Germinal center (tissue), 1 donor: Measurements from ENCODE around the gene KAZN.

ENCODE experiments used
- DNase-seq: peaks from one replicate; pipeline ENCODE4 v3.0.0; 2012; ENCODE audit warnings: mixed read lengths, low spot score

The KAZN gene

DNA sequence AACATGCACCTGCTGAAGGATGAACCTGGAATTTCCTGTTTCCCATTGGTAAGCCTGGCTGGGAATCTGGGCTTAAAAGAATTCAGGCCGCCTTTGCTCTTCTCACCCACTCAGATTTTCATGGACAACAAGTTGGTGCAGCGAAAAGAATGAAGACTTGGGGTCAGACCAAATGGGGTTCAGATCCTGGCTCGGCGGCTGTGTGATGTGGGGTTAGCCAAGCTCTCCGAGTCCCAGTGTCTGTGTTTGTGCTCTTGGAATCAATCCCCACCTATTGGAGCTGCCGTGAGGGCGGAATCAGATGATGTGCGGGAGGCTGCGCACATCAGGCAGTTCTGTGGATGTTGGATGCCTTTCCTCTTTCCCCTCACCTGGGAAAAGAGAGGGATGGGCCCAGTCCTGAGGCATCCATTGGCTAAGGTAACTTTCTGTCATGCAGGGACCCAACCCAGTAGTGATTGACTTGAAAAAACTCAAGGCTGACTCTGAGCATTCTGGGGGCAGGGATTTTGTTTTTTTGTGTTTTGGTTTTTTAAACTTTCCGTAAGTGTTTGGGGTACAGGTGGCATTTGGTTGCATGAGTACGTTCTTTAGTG lies 228.3 kb downstream of the KAZN start:
- DNase-seq = no peak

DNA sequence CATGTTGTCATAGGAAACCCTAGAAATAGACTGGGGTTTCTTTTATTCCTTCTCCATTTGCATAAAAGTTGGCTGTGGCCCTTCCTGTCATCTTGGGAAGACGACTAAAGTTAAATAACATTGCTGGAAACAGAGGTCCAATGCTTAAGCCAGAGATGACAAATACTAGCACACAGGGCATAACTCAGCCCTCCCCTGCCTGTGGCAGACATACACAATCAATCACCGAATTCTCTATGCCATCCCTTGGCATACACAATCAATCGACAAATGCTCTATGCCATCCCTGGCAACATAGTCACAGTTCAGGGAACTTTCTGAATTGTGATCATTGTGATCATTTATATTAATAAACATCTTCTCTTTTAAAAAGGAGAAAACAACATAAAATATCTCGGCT lies 229.4 kb downstream of the KAZN start:
- DNase-seq = no peak

DNA sequence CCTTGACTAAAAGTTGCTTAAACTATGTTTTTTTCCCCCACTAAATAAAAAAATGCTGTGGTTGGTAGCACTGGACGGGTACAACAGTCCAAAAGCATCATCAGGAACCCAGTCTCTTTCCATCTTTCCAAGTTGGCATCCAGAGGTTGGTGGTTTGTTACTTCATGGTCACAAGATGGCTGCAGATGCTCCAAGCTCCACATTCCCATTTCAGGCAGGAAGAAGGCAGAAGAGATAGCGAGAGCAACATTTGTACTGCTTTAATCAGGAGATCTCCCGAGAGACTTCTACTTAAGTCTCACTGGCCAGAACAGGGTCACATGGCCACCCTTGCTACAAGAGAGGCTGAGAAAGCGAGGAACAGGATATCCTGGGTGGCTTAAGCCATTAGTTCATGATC lies 230.2 kb downstream of the KAZN start:
- no peak for DNase-seq

DNA sequence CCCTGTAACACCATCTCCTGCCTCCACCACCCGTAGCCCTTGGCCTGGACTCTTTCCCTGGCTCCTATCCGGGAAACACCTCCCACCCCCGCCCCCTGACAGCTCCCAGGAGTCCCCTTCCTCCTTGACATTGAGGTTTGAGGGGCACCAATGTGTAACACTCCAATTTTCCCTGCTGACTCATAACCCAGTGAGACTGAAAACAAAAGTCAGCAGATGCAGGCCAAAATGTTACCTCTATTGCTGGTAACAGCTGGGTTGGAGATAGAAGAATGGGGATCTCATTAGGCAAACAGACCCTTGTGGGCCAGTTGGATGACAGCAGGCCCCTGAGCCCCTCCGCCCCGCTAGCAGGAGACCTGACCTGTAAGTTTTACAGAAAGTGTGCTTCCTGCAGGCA lies 237.2 kb downstream of the KAZN start:
- no peak for DNase-seq

DNA sequence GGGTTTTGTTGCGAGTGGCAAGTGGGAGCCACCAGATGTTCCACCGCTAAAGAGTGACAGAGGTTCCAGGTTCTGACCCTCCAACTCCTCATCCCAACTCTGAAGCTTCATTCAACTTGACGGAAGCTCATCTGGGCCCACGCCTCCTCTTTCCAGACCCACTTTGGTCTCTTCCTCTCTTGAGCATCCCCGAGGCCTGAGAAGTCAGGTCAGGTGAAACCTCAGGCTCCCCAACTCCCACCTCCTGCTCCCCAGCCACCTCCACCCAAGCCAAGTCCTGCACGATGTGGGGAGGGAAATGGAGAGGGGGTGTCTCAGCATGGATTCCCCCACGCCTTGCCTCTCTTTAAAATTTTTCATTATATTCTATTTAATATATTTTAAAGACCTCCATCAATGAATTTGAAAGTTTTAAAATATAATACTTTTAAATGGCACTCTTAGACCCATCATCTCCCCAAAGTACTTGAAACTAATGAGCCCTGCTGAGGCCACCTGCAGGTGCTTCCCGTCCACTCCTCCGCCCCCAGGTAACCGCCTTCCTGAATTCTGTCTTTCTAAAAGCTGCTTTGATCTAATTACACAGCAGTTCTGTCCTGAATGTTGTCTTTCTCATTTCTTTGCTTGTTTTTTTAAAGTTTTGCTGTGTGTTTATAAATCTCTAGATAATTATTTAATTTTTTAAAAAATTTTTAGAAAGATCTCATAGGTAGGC lies 238.1 kb downstream of the KAZN start:
- no peak for DNase-seq

GRCh38 chr1:14840374-14840773 lies 241.9 kb downstream of the KAZN start:
- DNase-seq = no peak

DNA sequence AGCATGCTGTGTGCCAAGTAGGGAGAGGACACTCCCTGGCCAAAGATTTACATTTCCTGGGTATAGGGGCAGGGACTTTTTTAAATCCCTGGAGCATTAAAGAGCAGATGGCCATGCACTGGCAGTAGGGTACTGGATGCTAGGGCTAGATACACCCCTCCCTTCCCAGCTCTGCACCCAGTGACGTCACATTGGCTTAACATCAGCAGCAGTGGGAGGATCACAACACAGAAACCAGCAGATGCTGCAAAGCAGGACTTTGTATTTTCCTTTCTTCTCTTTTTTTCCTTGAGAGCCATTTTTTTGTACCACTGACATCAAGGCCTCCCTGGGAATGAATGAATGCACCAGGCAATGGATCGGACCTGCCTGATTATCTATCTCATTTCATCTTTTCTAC lies 243.0 kb downstream of the KAZN start:
- DNase-seq = no peak

DNA sequence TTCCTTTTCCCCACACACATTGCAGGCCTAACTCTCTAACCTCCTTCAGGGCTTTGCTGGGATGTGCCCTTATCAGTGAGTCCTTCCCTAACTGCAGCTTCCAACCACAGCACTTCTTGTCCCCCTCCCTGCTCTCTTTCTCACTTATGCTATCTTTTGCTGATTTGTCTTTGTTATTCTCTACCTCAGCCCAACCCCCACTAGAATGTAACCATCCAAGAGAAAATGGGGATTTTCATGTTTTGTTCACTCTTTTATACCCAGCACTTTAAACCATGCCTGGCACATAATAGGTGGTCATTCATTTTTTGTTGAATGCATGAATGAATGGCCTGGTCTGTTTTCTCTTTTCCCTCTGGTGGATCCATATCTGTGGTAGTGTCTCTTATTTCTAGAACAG lies 243.5 kb downstream of the KAZN start:
- no peak for DNase-seq

DNA sequence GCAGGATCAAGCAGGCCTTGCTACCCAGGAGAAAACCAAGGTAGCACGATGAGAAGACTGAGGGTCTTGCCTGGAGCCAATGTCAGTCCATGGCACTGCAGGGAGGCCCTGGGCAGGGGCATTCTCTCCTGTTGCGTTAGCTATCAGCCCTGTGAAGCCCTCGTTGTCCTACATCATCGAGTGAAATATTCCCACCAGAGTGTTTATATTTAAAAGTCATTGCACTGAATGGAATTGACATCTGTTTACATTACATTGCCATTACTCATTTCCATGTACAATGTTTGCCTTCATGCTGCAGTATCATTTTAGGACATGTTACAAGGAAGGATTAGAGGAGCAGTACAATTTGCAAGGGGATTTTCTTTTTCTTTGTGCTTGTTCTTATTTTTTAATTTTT lies 243.9 kb downstream of the KAZN start:
- no peak for DNase-seq

DNA sequence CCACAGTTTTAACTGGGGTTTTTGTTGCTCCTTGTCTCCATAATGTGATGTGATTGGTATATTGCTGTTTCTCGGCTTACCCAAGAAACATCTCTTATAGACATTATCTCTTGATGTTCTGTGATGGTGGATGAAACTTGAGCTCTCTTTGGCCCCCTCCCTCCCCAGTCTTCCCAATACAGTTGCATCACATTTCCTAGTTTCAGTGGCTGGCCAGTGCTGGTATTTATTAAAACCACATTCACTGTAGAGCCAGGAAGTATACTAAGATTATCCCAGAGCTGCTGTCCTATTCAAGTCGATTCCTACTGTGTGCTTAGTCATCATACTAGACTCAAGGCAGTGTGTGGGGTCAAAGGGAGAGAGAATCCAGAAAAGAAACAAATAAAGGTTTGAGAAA lies 244.4 kb downstream of the KAZN start:
- no peak for DNase-seq

- no peak for DNase-seq
Measured at GRCh38 chr1:14843525-14843924, 245.0 kb downstream of the KAZN start.

DNA sequence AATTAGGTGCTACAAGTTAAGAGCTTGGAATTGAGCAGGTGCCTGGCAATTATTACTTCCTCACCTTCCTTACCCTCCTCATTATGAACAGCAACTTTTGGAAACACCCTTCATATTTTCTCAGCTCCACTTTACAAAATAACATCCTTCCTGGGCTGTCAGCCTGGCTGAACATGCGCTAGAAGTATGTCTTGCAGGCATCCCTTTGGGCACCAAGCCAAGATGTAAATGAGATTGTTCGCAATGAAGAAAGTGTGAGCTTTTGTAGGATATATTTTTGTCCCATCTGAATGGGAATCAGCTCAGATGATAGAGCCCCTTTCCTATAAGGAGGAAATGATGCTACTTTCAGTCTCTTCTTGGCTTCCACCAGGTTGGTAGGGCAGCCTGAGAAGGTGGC lies 245.9 kb downstream of the KAZN start:
- DNase-seq = no peak

GRCh38 chr1:14844923-14845617 lies 246.6 kb downstream of the KAZN start:
- DNase-seq = no peak

GRCh38 chr1:14845851-14846250 lies 247.4 kb downstream of the KAZN start:
- DNase-seq = no peak

GRCh38 chr1:14846688-14847087 lies 248.2 kb downstream of the KAZN start:
- no peak for DNase-seq

DNA sequence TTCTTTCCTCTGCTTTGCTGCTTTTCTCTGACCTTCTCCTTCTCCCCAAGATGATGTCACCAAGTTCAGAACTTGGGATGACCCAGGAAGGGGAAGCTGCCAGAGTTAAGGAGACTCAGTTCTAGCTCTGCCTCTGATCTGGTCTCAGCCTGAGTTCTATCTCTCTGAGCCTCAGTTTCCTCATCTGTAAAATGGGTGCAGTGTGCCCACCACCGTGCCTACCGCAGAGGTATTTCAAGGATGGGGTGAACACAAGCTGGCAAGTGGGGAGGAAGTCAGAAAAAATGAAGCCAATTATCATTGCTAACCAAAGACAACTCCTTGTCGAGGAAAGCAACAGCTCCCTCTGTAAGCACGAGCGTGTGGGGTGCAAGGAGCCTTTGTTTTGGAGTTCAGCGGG lies 249.7 kb downstream of the KAZN start:
- DNase-seq = no peak

DNA sequence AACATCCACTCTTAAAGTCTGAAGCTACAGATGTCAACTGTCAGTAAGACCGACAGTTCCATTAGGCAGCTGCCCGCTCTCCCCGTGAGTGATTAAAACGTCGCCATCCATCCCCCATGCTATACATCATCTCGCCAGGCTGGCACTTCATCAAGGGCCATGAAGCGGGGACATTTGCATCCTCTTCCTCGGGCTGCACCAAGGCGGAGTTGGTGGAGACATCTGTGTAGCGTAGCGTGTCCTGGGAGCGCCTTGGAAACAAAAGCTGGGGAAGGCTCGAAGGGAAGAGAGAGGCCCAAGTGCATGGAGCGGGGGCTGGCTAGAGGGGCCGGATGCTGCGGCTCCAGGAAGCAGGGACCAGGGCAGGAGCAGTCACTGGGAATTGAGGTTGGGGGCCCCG lies 250.1 kb downstream of the KAZN start:
- DNase-seq = no peak

DNA sequence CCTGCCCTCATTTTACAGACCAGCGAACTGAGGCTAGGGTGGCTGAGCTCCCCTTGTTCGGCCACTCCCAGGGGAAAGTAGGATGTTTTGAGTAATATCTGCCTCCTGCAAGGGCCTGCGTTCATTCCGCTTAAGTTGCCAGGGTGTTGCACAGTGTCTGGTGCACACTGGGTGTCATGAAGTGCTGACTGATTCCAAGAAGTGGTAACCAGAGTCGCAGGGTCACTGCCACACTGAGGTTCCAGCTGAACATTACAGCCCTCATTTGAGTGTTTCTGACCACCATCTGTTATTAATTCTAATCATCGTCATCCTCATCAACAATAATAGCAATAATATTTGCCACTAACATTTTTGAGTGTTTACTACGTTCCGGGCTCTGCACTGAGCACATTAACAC lies 250.6 kb downstream of the KAZN start:
- DNase-seq = no peak

GRCh38 chr1:14850563-14850962 lies 252.1 kb downstream of the KAZN start:
- no peak for DNase-seq

DNA sequence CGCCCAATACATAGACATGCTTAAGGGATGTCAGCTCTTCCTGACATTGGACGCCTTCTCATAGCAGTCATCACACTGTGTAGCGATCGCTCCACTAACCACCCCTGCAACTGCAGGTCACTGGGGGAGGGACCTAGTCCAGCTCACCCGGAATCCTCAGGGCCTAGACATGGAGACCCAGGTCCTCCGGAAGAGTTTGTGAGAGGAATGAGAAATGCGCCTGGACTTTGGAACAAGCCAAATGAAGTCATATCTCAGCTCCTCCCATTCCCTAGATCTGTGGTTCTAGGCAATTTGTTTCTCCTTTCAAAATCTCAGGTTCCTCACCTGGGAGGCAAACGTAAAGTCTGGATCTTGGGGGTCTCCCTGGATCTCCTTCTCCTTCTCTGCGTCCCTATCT lies 253.3 kb downstream of the KAZN start:
- no peak for DNase-seq

DNA sequence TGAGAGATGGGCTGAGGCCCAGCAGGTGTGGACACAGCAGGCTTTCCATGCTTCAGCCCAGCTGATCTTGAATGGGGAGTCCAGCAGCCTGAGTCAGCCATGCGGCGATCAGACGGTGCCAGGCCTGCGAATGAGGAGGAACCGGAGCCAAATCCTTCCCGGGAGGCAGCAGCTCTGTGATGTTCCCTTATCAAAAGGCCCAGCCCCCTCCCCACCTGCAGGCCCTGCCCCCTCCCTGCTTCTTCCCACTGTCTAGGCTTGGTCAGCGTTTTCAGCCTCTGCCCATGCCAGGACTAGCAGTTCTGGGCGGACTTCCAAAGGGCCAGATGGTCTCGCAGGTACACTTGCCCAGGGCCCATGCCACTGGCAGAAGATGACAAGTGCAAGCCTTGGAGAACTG lies 253.8 kb downstream of the KAZN start:
- no peak for DNase-seq

GRCh38 chr1:14853518-14853917 lies 255.0 kb downstream of the KAZN start:
- no peak for DNase-seq

DNA sequence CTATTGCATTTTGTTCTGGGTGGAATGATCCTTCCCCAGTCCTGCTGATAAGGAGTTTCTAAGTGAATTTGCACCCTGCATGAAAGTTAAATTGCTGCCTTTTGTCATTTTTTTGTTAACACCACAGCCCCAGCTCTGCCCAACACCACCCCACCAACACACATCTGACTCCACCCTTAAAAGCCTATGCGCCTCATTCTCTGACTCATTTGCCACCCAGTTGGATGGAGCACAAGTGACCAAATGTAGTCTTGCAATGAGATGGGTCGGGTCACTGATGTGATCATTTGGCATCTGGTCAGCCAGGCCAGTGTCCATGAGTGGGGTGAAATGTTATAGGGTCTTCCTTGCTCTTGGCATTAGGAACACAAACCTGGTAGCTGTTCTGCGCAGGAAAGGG lies 256.8 kb downstream of the KAZN start:
- no peak for DNase-seq

- DNase-seq = no peak
Measured at GRCh38 chr1:14855801-14856200, 257.3 kb downstream of the KAZN start.
